NCI-H446 treated with DMSO at 0.1 percent for 48 hours (cell line): ENCODE data around the gene ANKRD13B.

Source experiments
- DNase-seq: peaks from one replicate; lab custom pipeline; 2025; lab: John Stamatoyannopoulos, UW

ANKRD13B gene

DNA sequence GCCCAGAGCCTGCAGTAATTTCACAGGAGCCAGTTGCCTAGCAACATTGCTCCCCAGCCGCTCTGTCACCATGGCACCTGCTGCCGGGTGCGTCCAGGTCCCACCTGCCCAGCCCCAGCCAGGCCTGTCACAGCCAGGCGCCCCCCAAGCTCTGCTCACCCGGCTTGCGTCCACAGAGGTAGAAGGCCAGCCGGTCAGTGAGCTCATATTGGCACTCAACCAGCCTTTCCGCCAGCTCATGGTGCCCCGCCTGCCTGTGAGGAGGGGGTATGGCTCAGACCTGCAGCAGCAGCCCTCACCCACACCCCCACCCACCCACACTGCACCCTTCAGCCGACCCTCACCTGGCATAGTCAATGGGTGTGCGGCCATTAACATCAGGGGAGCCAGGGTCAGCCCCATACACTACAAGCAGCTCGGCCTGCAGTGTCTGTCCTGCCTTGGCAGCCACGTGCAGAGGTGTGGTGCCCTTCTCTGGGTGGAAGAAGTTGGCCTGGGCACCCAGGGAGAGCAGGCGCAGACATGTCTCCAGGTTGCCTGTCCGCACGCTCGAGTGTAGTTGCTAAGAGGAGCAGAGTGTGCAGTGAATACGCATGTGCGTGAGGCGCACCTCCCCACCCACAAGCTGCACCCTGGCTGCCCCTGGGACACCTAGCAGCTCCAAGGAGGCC lies 11.2 kb upstream of the ANKRD13B start:
- DNase-seq, result no peak

GRCh38 chr17:29582254-29582765 lies 10.6 kb upstream of the ANKRD13B start:
- peak; percentile 61 for DNase-seq

DNA sequence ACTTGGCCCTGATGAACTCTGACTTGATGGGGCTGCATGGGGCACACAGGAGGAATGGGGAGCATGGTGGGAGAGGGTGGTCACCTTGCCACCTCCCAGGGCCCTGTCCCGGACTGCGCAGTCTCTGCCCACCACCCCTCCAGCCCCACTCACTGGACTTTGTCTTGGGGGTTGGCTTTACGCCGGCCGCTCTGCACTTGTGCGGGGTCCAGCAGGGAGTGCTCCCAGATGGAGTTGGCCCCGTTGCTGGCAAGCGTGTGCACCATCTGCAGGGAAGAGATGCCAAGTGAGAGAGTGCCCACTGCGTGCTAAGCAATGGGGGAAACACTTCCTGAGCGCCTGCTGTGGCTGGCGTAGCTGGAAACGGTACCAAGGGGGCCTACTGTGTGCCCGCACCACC lies 10.2 kb upstream of the ANKRD13B start:
- peak; percentile 77 for DNase-seq

DNA sequence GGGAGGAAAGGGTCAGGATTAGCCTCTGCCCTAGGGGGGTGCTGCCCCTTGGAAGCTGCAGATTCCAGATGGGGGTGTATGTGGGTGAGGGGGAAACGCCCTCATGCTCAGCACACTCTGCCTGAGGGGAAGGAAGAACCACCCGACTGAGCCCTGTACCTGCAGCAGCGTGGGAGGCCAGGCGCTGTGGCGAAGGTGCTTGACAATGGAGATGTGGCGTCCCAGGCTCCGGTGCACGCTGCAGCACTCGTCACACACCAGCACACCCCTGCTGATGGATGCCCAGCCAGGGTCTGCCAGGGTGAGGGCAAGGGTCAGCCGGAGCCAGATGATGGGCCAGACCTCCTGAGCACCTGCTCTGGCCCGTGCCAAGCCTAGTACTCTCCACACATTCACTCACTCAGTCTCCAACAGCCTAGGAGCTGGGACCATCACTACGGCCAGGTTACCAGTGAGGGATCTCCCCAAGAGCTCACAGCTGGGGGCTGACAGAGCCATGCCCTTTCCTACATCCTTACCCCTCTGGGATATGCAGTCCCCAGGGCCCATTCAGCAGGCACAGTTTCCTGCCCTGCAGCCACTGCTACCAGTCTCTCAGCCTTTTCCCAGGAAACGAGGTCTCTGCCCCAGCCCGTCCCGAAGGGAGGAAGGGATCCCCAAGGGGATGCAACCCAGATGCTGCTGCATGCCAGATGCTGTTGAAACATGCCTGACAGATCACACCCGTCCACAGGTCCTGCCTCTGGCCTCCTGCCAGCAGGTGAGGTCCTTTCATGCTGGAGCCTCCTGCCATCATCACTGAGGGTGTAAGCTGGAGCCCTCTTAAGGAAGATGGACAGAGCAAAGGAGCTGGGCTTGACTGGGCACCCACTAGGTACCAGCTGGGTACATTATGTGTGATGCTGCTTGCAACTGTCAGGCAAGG lies 9.3 kb upstream of the ANKRD13B start:
- DNase-seq, result no peak

GRCh38 chr17:29584452-29585079 lies 8.4 kb upstream of the ANKRD13B start:
- DNase-seq, result no peak

- no peak for DNase-seq
Observed at GRCh38 chr17:29585080-29585751, 7.7 kb upstream of the ANKRD13B start.

DNA sequence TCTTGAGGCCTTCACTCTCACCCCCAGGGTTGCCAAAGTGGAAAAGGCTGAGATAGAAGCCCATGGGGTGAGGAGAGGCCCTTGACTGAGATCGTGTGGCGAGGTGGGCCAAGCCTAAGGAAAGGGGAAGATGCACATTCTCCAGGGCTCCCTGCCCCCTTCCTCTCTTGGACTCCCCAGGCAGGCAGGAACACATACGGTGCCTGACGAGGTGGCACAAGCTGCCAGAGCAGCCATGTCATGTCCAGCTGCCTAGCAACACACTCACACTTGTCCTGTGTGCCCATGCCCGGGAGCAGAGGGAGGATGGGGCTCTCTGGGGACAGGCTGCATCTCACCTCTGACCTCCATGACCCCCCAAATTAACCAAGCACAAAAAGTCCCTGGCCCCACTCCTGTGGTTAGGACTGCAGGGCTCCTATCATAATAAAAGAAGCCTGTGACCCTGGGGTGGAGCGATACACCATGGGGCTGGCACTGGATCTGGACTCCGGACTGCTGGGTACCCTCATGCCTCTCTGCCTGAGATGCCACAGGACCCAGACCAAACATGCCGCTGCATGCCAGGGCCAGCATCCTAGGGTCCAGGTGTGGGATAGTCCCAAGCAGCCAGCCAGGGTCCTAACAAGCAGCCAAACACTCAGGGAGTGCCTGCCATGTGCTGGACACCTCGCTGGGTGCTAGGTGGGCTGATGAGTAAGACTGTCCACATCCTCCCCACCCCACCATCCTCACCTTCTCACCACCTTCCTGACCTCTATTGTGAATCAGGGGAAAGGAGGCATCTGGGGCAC lies 6.1 kb upstream of the ANKRD13B start:
- no peak for DNase-seq

GRCh38 chr17:29587591-29587990 lies 5.3 kb upstream of the ANKRD13B start:
- no peak for DNase-seq

DNA sequence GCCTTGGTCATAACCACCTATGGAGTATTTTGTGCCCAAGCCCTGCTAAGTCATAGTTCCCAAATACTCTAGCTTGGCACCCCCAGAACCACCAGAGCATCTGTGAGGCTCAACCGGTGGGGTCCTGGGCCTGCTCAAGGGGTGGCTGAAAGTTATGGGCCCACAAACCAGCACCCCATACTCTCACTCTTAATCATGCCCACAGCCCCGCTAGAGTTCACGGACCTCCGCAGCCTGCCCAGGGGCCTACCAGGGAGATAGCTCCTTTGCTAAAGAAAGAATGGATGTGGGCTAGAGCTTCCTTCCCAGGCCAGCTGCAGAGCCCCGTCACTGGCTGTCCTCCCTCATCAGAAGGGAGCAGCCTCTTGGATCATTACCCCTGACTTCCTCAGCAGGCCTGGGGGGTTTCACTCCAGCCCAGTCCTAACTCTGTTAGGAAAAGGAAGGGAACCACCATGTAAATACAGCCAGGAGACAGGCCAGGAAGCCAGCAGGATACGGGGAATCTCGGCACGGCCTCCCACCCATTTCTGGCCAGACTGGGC lies 4.8 kb upstream of the ANKRD13B start:
- no peak for DNase-seq

- no peak for DNase-seq
Observed at GRCh38 chr17:29588562-29589411, 4.1 kb upstream of the ANKRD13B start.

DNA sequence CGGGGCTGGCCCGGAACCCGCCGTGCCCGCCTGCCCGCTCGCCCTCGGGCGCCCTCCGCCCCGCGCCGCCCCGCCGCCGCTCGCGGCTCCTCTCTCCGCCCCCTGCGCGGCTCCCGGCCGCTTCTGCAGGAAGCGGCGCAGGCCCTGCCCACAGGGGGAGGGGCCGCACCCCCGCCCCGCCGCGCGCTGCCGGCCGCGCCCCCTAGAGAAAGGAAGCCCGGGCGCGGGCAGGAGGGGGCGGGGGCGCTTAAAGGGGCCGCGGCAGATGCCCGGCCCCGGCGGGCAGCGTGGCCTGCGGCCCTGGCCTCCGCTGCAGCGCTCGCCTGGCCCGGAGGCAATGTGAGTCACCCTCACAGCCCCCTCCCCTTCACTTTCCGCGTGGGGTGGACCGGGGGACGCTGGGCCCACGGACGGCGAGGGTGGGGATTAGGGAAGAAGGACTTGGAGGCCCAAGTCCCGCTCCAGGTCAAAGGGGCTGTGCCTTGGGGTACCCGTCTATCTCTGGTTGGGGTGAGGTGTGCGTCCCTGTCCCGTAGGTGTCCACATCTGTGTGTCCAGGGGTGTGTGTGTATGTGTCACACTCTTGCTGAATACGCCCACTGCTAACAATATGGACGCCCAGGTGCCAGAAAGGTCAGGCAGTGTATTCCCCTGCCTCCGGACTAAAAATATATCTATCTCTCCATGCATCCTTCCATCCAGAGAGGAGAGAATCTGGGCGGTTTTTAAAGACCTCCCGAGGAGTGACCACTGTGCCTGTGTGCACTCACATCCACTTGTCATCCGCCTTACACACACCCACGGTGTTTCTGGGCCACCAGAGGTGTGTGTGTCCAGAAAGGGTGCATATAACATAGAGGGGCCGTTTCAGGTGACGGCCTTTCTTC lies 3.2 kb upstream of the ANKRD13B start, which contains the start of gene GIT1:
GIT1 (minus strand) TSS at position 125 of the 887 bp plus-strand sequence. CDS start 270 bp downstream, outside the sequence.
- DNase-seq, result peak; percentile 59

DNA sequence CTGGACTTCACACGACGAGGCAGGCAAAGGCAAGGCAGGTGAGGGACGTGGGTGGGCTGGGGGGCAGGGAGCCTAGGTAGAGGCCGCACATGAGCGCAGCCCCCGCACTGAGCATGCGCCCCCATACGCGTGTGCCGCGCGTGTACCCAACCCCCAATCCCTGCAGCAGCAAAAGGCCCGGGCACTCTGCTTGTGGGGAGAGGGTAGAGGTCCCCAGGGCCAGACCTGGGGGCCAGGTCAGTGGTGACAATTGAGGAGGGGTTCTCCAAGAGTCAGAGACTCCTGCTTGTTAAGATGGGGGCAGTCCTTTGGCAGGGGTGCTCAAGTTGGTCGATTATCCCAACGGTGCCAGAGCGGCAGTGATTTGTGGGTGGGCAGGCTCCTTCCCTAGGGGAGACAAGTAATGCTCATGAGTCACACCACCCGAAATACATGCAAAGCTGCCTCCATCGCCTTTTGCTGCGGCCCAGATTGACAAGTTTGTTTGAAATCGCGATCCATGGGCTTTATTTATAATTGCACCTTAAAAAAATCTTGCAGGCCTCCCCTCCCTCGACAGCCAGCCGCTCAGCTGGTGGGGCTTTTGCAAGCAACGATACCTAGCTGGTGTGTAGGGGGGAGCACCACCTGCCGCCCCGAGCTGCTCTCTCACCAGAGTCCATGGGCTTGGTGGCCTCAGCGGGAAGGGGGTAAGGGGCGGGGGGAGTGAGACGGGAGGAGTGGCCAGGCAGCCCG lies 2.4 kb upstream of the ANKRD13B start:
- peak; percentile 25 for DNase-seq

GRCh38 chr17:29591146-29591736 lies 1.7 kb upstream of the ANKRD13B start:
- DNase-seq, result peak; percentile 69

DNA sequence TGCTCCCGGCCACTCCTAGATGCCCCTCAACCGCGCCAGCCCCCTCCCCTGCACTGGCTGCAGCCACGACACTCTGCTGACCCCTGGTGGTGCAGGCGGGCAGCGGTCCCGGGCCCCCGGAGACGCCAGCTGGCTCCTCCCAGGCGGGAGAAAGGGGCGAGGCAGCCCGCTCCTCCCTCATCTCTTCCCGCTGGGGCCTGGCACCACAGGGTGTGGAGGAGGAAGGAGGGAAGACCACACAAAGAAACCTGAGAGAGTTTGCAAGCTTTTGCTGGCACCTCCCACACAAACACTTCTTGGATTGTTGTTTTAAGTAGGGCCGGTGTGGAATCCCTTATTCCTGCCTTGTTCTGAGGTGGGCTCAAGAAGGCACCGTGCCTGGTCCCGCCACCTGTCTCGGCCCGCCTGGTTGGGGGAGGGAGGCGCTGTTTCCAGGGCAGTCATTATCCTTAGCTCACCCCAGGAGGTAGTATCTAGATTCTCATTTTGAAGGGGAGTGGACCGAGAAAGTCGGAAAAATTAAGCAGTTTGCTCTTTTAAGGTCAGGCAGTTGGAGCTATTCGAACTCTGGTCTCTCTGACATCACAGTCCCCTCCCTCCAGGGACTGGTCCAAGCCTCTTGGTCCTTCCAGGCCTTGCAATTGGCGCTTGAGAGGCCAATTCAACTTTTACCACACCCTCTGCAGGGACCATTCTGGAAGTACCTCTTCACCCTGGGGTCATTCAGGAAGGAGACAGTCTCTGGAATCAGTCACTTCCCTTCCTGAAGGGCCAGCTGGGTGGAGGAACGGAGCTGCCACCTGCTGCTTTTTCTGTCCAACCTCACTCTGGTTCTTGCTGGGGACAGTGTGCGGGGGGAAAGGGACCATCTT lies 959 bp upstream of the ANKRD13B start:
- DNase-seq, result peak; percentile 83

- no peak for DNase-seq
Observed at GRCh38 chr17:29593591-29594518, 923 bp downstream of the ANKRD13B start.
